Neural progenitor cell (in vitro differentiated cells): ENCODE results near the gene COL19A1. TPM values are rescaled to one million over a fixed set of nuclear protein-coding genes. Genes with fewer than 3 reads are reported as not detected.
"Not testable (repeated sequence)": the region's sequence is repeated elsewhere in the genome, so short reads cannot be mapped to it uniquely, and the experiment has no call there.

Experiments
- DNase-seq: peaks from one replicate; pipeline ENCODE4 v3.0.0-alpha.2; 2016; ENCODE audit warnings: low spot score
- H2AFZ ChIP-seq: fragments of 200-600 bp; sonication (generic); replicated peaks from 2 replicates; pipeline ENCODE4 v1.6.1; 2016; ENCODE audit warnings: antibody characterized with exemption
- H3F3A ChIP-seq: fragments of 200-600 bp; sonication (generic); 2 replicates; pipeline ENCODE4 v1.6.1; 2016; ENCODE audit warnings: antibody characterized with exemption, low read depth
- H3K27ac ChIP-seq: fragments of 200-600 bp; sonication (generic); 2 replicates; pipeline ENCODE4 v1.5.1; 2016; ENCODE audit warnings: mild to moderate bottlenecking
- H3K27me3 ChIP-seq: fragments of 200-600 bp; sonication (generic); 2 replicates; pipeline ENCODE4 v1.6.1; 2016; ENCODE audit warnings: mild to moderate bottlenecking, moderate library complexity
- H3K36me3 ChIP-seq: fragments of 200-600 bp; sonication (generic); 2 replicates; pipeline ENCODE4 v1.5.1; 2016
- H3K4me1 ChIP-seq: fragments of 200-600 bp; sonication (generic); 2 replicates; pipeline ENCODE4 v1.6.1; 2016; ENCODE audit warnings: mixed run types
- H3K4me2 ChIP-seq: fragments of 200-600 bp; sonication (generic); 2 replicates; pipeline ENCODE4 v1.6.1; 2016
- H3K4me3 ChIP-seq: fragments of 200-600 bp; sonication (generic); 2 replicates; pipeline ENCODE4 v1.5.1; 2016
- H3K79me2 ChIP-seq: fragments of 200-600 bp; sonication (generic); 2 replicates; pipeline ENCODE4 v1.6.1; 2016; ENCODE audit warnings: low read depth
- H3K9ac ChIP-seq: fragments of 200-600 bp; sonication (generic); 2 replicates; pipeline ENCODE4 v1.6.1; 2016
- H3K9me3 ChIP-seq: fragments of 200-600 bp; sonication (generic); 2 replicates; pipeline ENCODE4 v1.5.1; 2016; ENCODE audit warnings: low read depth
- H4K20me1 ChIP-seq: fragments of 200-600 bp; sonication (generic); 2 replicates; pipeline ENCODE4 v1.6.1; 2016; ENCODE audit warnings: low read depth
- H3K27ac Mint-ChIP-seq: 3 replicates; pipeline ENCODE4 v1.8.0; 2021; ENCODE audit warnings: mixed read lengths
- H3K27me3 Mint-ChIP-seq: 2 replicates; pipeline ENCODE4 v1.8.0; 2022; ENCODE audit warnings: low read depth, mild to moderate bottlenecking, inconsistent platforms, moderate library complexity, mixed read lengths; ENCODE audit not compliant: insufficient read depth
- H3K36me3 Mint-ChIP-seq: 3 replicates; pipeline ENCODE4 v1.8.0; 2021; ENCODE audit warnings: mixed read lengths
- H3K4me1 Mint-ChIP-seq: 3 replicates; pipeline ENCODE4 v1.8.0; 2021; ENCODE audit warnings: mixed read lengths
- H3K4me3 Mint-ChIP-seq: 3 replicates; pipeline ENCODE4 v1.8.0; 2021; ENCODE audit warnings: mild to moderate bottlenecking, moderate library complexity, mixed read lengths
- H3K9me3 Mint-ChIP-seq: 3 replicates; pipeline ENCODE4 v1.8.0; 2020; ENCODE audit warnings: mixed read lengths
- CTCF ChIP-seq: fragments of 200-600 bp; sonication (generic); IDR thresholded peaks from 2 replicates; pipeline ENCODE4 v1.5.1; 2017; ENCODE audit warnings: antibody characterized with exemption, mild to moderate bottlenecking
- EZH2 ChIP-seq: fragments of 200-600 bp; sonication (generic); IDR thresholded peaks from 2 replicates; pipeline ENCODE4 v1.6.1; 2017; ENCODE audit warnings: antibody characterized with exemption, mild to moderate bottlenecking, moderate library complexity
- EZH2phosphoT487 ChIP-seq: fragments of 200-600 bp; sonication (generic); IDR thresholded peaks from 2 replicates; pipeline ENCODE4 v1.6.1; 2017; ENCODE audit warnings: antibody characterized with exemption
- total RNA-seq: library from RNA; depleted of rRNA; stranded (reverse); fragments of >200 nt; gene quantifications from 2 replicates; pipeline ENCODE4 v1.2.3, GENCODE V29; 2015; ENCODE audit warnings: low replicate concordance

The COL19A1 gene
- total RNA-seq, 1 donor from 2014 or later, result not detected

DNA sequence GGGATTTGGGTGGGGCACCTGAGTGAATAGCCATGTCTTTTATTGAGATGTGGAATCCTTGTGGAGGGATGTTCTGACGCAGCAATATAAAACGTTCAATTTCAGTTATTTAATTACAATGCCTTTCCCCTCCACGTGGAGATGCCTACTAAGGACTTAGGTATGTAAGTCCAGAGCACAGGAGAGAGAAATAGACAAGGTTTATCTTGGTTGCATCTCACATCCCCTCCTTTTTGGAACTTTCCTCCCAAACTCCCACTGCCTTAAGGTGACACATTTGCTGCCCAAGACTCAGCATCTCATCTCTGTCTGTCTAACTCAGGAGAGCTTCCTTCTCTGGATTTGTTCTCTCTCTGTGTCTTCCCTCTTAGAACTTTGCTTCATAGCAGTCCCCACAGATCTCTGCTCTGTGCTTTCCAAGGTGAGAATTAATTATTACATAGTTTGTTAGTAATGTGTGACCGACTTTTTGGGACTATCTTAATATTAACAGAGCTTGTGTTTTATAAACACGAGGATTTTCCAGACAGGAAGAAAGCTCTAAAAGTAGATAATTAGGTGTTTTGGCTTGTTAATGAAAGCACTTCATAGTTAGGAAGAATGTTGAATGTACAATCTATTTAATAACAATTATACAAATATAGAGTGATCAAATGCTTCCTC lies 52.6 kb downstream of the COL19A1 start:
- Histone ChIP-seq H3K9ac (no peak overlapping the region), H4K20me1 (no peaks in the 10 kb centered on the region), H3F3A (peaks cover 28% of the 10 kb centered on the region), H2AFZ (no peak overlapping the region), H3K27ac (no peak overlapping the region), H3K4me2 (no peak overlapping the region), H3K9me3 (no peaks in the 10 kb centered on the region), H3K79me2 (no peaks in the 10 kb centered on the region), H3K36me3 (no peaks in the 10 kb centered on the region), H3K27me3 (no peaks in the 10 kb centered on the region), H3K4me1 (peaks cover 5% of the 10 kb centered on the region), H3K4me3 (no peak overlapping the region)
- H3K27me3 Mint-ChIP-seq, result no peaks in the 10 kb centered on the region
- no peak overlapping the region for H3K27ac Mint-ChIP-seq
- no peaks in the 10 kb centered on the region for H3K36me3 Mint-ChIP-seq
- peaks cover under 1% of the 10 kb centered on the region for H3K9me3 Mint-ChIP-seq
- H3K4me1 Mint-ChIP-seq, result no peaks in the 10 kb centered on the region
- DNase-seq, result no peak
- H3K4me3 Mint-ChIP-seq, result no peak overlapping the region
- TF ChIP-seq CTCF, result no peak
- no peak for TF ChIP-seq EZH2
- no peak for TF ChIP-seq EZH2phosphoT487

DNA sequence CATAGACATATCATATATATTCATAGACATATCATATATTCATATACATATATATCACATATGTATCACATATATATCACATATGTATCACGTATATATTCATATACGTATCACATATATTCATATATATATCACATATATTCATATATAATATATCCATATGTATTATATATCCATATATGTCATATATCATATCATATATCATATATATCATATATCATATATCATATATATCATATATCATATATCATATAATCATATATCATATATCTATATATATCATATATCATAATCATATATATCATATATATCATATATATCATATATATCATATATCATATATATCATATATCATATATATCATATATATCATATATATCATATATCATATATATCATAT lies 54.7 kb downstream of the COL19A1 start:
- H3K36me3 ChIP-seq, H3K27ac ChIP-seq, H3K27me3 Mint-ChIP-seq, H3K9ac ChIP-seq, H3K4me1 ChIP-seq, DNase-seq, H3K4me2 ChIP-seq, H3K4me3 ChIP-seq, H3K9me3 ChIP-seq, H3K4me1 Mint-ChIP-seq, H3K79me2 ChIP-seq, H4K20me1 ChIP-seq, H3K4me3 Mint-ChIP-seq, H2AFZ ChIP-seq, H3K27me3 ChIP-seq, H3K27ac Mint-ChIP-seq, H3K36me3 Mint-ChIP-seq, H3K9me3 Mint-ChIP-seq: not testable (repeated sequence)
- H3F3A ChIP-seq, result peaks cover 19% of the 10 kb centered on the region

- not testable (repeated sequence) for H2AFZ ChIP-seq, H3K4me2 ChIP-seq, H3K27me3 Mint-ChIP-seq, H3K36me3 Mint-ChIP-seq, H3K4me3 Mint-ChIP-seq, H3K9me3 Mint-ChIP-seq, H3K27ac ChIP-seq, H3K4me3 ChIP-seq, H3K4me1 ChIP-seq, H3K27me3 ChIP-seq, H3K36me3 ChIP-seq, H4K20me1 ChIP-seq, H3K27ac Mint-ChIP-seq, H3K4me1 Mint-ChIP-seq, H3K9me3 ChIP-seq, H3K79me2 ChIP-seq, H3K9ac ChIP-seq, DNase-seq
- peaks cover 19% of the 10 kb centered on the region for H3F3A ChIP-seq
Measured at GRCh38 chr6:69921611-69922010, 55.3 kb downstream of the COL19A1 start.

DNA sequence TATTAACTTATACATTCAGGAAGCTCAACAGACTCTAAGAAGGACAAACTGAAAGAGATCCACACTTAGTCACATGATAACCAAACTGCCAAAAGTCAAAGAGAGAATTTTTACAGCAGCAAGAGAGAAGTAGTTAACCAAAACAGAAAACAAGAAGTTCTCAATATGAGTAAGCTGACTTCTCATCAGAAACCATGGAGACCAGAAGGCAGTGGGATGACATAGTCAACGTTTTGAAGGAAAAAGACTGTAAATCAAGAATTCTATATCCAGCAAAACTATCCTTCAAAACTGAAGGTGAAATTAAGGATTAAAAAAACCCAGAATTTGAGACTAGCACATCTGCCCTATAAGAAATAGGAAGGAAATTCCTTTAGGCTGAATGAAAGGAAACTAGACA lies 60.4 kb downstream of the COL19A1 start:
- H3K36me3 Mint-ChIP-seq, result peaks cover 1% of the 10 kb centered on the region
- H3K9me3 Mint-ChIP-seq, result peaks cover 13% of the 10 kb centered on the region
- Histone ChIP-seq H3K4me3 (no peak overlapping the region), H3K27ac (no peak overlapping the region), H3K79me2 (no peaks in the 10 kb centered on the region), H3K4me1 (no peaks in the 10 kb centered on the region), H3K9me3 (no peaks in the 10 kb centered on the region), H3K4me2 (no peak overlapping the region), H4K20me1 (no peaks in the 10 kb centered on the region), H3K9ac (no peak overlapping the region), H3F3A (peaks cover 3% of the 10 kb centered on the region), H3K27me3 (no peaks in the 10 kb centered on the region), H3K36me3 (no peaks in the 10 kb centered on the region), H2AFZ (no peak overlapping the region)
- no peaks in the 10 kb centered on the region for H3K4me1 Mint-ChIP-seq
- H3K4me3 Mint-ChIP-seq, result no peak overlapping the region
- H3K27ac Mint-ChIP-seq, result no peak overlapping the region
- H3K27me3 Mint-ChIP-seq, result no peaks in the 10 kb centered on the region
- no peak for TF ChIP-seq EZH2phosphoT487
- TF ChIP-seq EZH2, result no peak
- TF ChIP-seq CTCF, result no peak
- no peak for DNase-seq
